22Rv1 (cell line): Measurements from ENCODE around the gene HECW1.

ENCODE experiments used
- ZFX ChIP-seq: fragments of 450-650 bp; IDR thresholded peaks from 2 replicates; pipeline ENCODE4 v1.6.1; 2017; ENCODE audit warnings: antibody characterized with exemption, borderline replicate concordance
- TF ChIP-seq, protein P1 (sequence below): fragments of 450-650 bp; IDR thresholded peaks from 2 replicates; pipeline ENCODE4 v1.5.1; 2017; ENCODE audit warnings: mild to moderate bottlenecking

DNA sequence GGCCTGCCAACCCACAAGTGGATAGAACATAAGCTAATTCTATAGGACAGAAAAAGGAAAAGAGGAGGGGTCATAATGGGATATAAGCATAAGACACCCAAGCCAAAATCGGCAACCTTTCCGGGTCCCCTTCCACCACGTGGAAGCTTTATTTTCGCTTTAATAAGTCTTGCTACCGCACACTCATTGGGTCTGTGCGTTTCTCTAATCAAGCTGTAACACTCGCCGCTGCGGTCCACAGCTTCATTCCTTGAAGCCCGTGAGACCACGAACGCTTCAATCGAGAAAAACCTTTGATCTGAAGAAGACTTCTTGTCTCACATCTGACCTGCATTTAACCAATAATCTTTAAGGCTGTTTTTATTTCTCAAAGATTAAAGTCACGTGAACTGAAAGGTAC, 35.8 kb upstream of the HECW1 start:
- TF ChIP-seq, protein P1, sequence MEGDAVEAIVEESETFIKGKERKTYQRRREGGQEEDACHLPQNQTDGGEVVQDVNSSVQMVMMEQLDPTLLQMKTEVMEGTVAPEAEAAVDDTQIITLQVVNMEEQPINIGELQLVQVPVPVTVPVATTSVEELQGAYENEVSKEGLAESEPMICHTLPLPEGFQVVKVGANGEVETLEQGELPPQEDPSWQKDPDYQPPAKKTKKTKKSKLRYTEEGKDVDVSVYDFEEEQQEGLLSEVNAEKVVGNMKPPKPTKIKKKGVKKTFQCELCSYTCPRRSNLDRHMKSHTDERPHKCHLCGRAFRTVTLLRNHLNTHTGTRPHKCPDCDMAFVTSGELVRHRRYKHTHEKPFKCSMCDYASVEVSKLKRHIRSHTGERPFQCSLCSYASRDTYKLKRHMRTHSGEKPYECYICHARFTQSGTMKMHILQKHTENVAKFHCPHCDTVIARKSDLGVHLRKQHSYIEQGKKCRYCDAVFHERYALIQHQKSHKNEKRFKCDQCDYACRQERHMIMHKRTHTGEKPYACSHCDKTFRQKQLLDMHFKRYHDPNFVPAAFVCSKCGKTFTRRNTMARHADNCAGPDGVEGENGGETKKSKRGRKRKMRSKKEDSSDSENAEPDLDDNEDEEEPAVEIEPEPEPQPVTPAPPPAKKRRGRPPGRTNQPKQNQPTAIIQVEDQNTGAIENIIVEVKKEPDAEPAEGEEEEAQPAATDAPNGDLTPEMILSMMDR: no peak
- TF ChIP-seq ZFX: no peak
